Stimulated activated CD4-positive, alpha-beta T cell treated with anti-CD3 and anti-CD28 coated beads, Interleukin-1b, Interleukin-23, amount 100 ng/mL, for 24 hours (primary cell): Measurements from ENCODE around the gene HHLA2.

ENCODE experiments used
- DNase-seq, 4 experiments: peaks; one replicate each; pipeline ENCODE4 v3.0.0-alpha.2; 2020; ENCODE audit warnings: low read depth in 4 of 4, low spot score in 1 of 4

The HHLA2 gene

DNA sequence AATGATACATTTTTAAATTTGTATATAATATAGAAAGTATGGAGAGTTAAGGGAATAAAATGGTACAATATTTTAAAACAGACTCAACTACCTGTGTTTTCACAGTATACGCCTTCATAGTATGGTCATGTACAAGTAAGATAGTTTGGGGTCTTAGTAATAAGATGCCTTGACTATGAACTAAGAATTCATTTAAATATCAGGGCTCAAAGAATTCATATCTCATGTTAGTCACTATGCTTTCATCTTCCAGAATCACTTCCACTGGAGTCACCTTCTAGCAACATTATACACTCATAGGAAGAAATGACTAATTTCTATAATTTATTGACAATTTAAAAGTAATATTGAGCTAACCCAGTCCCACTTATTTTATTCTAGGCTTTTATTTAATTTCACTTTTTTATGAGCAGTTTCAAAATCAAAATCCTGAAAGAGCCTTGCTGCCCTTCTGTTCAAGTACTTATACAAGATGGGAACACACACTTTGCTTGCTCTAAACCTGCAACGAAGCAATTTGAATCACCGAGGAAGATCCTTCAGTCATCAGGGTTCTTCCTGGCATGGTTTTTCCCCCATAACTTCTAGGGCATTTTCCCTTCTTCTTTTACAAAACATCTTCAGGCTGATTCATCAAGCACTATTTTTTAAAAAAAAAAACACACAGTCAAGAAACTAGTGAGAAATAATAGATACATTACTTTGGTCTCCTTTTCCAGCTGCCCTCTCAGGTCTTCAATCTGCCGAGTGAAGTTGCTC is 119.9 kb downstream of the HHLA2 start:
- DNase-seq = no peak

- no peak for DNase-seq
Measured at GRCh38 chr3:108420926-108421325, 124.6 kb downstream of the HHLA2 start.
